CD4-positive, alpha-beta T cell treated with Interleukin-1 beta for 1 hour (primary cell): ENCODE results near the gene RPL22L1.
"Not testable (repeated sequence)": the region's sequence is repeated elsewhere in the genome, so short reads cannot be mapped to it uniquely, and the experiment has no call there.

Source experiments
- DNase-seq, 2 donors: peaks; one replicate each; pipeline ENCODE4 v3.0.0-alpha.2; 2020 to 2022

The RPL22L1 gene

DNA sequence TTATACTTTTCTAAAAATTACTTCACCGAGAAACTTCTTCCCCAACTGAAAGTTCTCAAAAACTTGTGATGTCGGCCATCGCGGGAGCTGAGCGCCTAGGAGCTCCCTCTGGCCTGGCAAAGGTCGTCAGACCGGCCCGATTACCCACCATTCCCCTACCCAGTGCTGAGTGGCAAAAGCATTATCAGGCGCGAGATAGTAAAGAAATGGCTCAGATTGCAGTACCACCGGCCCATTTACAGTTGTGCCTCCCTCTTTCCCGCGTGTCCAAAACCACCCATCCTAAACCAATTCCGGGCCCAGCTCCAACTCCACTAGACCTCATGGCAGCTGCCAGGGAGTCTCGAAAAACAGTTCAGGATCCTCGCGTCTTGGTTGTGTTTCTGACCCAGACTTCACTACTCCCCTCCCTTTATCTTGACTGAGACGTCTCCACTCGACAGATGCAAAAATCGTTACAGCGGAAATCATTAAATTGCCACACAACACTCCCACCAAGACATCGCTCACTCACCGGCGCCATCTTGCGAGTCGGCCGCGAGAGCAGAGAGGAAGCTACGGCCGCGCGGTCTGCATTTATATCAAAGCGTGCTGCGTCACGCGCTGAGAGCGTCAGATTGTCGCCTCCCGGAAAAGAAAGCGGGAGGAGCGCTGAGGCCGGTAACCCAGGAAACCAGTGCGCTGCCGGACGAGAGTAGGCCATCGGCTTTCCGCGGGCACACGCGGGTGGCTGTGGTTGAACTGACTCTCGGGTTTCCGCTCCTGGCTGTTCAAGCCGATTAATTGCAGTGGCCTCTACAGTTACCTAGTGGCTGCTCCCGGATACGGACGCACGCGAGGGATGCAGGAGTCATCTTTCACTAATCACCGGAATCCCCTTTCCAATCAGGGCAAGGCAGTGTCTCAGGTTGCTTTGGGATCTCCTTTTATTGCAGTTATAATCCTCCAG, at the start of gene RPL22L1:
TSS of gene RPL22L1 (minus strand) at position 551 of the 949 bp plus-strand sequence. CDS start at position 523, 28 bp downstream.
- DNase-seq = peak; percentile 94 to 95

DNA sequence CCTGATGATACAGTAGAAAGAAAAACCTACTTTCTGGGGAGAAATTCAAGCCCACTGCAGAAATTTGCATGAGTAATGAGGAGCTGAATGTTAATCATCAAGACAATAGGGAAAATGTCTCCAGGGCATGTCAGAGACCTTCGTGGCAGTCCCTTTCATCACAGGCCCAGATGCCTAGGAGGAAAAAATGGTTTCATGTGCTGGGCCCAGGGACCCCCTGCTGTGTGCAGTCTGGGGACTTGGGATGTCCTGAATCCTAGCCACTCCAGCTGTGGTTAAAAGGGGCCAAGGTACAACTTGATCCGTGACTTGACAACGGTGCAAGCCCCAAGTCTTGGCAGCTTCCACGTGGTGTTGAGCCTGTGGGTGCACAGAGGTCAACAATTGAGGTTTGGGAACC, 48.7 kb upstream of the RPL22L1 start:
- no peak for DNase-seq

DNA sequence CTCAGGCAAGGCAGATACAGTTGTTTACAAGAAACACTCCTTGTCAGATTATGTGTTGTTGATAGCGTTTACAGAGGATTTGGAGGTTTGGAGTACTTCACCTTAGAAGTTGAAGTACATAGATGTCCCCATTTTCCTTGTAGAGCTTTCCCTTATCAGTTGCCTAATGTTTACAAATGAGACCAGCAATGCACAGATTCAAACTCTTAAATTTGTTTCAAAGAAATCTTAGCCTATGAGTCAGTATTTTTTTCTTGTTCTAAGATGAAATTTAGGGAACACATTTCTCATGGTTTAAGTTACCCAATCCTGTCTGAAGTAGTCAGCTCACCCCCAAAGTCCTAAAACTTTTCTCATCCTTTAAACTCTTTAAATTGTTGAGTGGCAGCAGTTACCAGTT, 44.7 kb upstream of the RPL22L1 start:
- no peak for DNase-seq

DNA sequence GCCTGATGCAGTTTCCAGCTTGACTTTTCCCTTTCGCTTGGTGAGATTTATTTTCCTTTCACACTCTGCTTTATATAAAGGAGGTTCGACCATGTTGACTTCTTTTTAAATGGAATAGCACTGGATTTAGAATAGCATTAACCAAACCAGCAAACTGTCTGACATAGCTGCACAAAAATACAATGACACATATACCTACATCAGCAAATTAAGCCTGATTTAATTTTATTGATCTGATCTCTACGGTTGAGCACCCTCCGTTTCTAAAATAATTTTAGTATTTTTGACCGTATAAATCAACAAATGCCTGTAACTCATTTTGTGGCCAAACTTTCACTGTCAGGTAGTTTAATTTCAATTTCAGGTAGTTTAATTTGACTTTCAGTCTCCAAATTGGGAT, 44.2 kb upstream of the RPL22L1 start:
- DNase-seq = no peak

DNA sequence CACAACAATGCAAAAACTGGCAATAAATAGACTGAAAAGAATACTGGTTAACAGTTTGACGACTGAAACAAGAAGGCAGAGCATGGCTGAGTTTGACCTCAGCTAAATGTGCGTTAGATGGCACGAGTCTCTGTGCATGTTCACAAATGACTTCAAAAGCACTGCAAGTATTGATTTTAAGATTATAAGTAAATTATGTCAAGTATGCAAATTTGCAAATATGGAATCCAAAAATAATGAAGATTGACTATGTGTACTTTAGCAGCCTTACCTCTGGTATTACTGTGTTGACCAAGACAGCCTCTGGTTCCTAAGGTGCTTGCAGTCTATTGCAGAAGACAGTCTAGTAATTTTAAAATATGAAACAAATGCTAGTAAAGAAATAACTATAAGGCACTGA, 41.1 kb upstream of the RPL22L1 start:
- DNase-seq = no peak

DNA sequence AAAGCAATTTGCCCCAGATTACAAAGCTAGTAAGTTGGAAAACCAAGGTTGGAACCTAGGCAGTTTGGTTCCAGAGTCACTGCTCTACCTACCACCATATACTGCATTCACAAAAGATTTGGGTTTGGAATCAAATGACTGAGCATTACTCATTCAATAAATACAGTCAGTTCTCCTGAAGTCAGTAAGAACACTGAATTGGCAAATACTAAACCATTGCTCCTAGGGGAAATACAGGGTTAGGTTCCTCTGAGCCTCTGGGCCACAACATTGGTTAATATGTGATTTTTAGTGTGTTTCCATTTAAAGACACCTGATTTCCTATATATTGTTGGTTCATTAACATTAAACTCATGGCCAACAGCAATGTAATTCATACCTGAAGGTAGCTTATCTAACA, 40.5 kb upstream of the RPL22L1 start:
- DNase-seq = no peak

DNA sequence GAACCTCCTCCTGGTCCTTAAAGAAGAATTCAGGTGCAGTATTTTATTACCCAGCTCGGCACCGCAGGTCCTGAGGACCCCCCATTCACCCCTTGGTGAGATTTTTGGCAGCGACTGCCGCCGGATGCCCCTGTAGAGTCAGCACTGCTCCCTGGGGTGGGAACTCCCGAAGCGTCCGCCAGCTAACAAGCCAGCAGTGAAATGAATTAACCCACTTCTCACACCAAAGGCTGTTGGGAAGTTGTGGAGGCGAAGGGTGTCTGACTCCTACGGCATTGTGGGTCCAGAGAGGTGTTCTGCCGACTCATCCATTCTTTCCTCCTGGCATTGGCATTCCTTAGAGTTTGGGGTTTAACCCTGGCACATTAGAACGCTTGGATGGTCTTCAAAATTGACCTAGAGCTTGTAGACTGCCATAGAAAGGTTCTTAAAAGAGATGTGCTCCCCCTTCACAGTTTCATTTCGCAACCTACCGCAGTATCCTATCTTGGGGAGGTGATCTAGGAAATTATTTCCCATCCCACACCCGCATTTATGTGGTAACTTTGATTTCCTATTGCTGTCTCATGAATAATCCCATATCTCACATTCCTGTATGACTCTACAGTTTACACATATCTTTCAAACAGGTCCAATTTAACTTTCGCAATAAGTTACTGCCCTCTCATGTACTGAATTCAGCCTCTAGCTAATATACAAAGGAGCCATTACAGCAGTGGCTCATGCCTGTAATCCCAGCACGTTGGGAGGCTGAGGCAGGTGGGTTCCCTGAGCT, 39.3 kb upstream of the RPL22L1 start:
- DNase-seq = peak in 1 of 2 donors; percentile 13

DNA sequence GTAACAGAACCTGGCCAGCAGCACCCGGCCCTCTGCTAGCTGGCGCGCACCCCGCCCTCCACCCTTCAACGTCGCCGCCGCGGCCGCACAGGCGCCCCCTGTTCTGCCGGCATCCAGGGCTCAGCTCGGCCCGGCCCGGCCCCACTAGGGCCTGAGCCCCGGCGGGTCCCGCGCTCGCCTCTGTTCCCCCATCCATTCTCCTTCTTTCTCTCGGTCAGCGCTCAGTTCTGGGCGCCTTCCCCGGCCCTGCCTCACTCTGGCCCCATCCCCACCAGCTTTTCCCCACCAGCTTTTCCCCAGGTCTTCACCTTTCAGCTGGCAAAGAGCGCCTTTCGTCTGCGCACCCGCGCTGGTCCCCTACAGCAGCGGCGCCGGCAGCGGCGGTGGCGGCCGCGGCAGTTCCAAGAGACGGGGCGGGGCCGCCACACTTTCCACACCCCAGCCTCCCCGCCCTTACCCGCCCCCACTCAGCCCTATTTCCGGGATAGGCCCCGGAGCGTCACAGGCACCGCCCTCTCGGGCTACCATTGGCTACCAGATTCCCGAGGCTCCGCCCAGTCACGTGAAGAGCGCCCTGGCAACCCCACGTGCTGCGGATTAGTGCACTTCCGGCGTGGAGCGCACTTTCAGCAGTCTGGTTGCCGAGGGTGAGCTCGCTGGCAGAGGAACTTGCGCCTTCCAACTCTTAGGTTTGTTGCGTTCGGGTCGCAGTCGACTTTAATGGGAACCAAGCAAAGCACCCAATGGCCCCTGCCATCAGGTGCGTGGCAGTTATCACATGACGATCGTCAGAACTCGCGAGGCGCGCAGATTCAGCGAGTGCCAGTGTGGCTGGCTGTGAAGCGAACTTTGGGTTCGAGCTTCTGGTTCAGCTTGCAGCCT, 38.5 kb upstream of the RPL22L1 start, which contains the start of gene EIF5A2:
TSS of gene EIF5A2 (minus strand) at position 403 of the 882 bp plus-strand sequence. CDS start 831 bp downstream, outside the sequence.
- DNase-seq = peak; percentile 96 to 97

DNA sequence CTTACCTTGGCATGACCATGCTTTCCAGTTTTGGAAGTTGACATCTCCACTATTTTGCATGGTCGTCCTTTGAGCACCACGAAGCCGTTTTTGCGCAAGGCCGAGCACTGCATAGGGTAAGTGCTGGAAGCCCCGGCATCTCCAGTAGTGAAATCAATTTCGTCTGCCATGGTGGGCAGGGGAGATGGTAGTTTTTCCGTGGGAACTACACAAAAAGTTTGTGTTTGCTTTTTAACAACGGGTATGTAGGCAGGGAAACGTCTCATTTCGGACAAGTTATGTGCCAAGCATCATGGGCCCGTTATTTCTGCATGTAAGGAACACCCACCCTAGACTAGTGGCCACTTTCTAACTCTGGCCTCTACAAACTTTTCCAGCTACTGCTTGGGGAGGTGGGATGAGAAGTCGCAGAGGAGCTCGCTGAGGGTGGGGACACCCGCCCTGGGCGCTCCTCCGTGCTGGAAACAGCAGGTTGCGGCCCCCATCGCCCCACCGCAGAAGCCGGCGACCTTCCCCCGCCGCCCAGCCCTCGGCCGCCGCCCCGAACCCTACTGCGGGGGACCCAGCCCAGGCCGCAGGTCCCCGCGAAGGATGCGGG, 37.7 kb upstream of the RPL22L1 start:
- no peak for DNase-seq

DNA sequence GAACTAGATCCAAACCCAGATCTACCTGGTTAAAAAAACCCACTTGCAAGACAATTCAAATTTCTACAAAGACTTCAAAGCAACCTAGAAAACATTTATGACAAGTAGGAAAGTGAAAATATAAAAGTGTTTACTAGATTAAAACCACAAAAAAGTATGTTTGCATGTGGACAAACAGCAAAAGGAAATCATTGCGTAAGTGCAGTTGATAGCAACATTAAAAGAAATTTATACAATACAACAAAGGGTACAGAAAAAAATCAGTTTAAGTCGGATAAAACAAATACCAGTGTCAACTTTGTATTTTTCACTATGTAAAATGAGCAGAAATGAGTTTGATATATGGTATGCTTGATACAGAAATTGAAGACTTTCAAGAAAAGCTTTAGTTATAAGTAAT, 35.9 kb upstream of the RPL22L1 start:
- DNase-seq = no peak

DNA sequence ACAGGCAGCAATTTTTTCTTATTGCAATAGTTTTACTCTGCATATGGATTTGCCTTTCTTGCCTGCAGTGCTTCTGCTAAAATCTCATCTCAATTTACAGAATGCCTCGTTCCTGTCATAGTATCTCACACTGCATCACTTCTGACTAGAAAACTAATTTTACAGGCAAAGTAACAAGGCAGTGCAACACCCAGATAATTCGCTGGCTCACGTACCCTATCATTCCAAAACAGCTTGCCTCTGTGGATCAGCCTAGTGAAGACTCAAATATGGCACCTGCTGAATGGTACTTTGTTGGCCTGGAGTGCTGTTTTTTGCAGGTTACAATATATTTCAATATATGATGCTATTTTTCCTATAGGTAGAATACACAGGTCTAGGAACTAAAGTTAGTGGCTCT, 33.1 kb upstream of the RPL22L1 start:
- no peak for DNase-seq

DNA sequence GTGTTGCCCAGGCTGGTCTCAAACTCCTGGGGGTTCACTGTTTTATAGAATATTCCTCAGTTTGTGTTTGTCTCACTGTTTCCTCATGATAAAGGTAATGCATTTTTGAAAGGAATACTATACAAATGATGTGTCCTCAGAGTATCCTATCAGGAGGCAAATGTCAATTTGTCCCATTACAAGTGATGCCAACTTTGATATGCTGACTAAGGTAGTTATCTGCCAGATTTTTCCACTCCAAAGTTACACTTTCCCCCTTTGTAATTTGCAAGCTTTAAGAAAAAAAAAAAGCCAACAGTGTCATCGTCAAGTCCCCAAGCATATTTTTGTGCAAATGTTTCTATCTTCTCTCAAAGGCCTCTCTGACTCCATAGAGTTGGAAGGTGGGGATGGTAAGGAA, 29.5 kb upstream of the RPL22L1 start:
- no peak for DNase-seq

DNA sequence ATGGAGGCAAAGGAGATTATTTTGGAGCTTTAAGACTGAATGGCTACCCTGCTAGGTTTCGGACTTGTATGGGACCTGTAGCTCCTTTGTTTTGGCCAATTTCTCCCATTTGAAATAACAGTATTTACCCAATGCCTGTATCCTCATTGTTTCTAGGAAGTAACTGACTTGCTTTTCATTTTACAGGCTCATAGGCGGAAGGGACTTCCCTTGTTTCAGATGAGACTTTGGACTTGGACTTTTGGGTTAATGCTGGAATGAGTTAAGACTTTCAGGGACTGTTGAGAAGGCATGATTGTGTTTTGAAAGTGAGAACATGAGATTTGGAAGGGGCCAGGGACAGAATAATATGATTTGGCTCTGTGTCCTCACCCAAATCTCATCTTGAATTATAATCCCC, 28.0 kb upstream of the RPL22L1 start:
- DNase-seq = no peak

DNA sequence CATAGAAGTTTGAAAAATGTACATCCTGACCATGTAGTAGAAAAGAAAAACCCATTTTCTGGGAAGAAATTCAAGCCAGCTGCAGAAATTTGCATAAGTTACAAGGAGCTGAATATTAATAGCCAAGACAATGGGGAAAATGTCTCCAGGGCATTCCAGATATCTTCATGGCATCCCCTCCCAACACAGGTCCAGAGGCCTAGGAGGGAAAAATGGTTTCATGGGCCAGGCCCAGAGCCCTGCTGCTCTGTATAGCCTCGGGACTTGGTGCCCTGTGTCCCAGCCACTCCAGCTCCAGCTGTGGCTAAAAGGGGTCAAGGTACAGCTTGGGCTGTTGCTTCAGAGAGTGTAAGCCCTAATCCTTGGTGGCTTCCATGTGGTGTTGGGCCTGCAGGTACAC, 27.2 kb upstream of the RPL22L1 start:
- not testable (repeated sequence) for DNase-seq

DNA sequence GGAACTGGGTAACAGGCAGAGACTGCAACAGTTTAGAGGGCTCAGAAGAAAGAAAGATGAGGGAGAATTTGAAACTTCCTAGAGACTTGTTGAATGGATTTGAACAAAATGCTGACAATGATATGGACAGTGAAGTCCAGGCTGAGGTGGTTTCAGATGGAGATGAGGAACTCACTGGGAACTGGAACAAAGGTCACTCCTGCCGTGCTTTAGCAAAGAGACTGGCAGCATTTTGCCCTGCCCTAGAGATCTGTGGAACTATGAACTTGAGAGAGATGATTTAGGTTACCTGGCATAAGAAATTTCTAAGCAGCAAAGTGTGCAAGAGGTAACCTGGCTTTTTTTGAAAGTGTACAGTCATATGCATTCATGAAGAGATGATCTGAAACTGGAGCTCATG, 26.8 kb upstream of the RPL22L1 start:
- no peak for DNase-seq

DNA sequence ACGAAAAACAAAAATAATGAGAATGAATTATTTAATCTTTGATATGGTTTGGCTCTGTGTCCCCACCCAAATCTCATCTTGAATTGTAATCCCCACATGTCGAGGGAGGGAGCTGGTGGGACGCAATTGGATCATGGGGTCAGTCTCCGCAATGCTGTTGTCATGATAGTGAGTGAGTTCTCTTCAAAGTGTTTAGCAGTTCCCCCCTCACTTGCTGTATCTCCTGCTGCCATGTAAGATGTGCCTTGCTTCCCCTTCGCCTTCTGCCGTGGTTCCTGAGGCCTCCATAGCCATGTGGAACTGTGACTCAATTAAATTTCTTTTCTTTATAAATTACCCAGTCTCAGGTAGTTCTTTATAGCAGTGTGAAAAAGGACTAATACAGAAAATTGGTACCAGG, 26.3 kb upstream of the RPL22L1 start:
- not testable (repeated sequence) for DNase-seq

DNA sequence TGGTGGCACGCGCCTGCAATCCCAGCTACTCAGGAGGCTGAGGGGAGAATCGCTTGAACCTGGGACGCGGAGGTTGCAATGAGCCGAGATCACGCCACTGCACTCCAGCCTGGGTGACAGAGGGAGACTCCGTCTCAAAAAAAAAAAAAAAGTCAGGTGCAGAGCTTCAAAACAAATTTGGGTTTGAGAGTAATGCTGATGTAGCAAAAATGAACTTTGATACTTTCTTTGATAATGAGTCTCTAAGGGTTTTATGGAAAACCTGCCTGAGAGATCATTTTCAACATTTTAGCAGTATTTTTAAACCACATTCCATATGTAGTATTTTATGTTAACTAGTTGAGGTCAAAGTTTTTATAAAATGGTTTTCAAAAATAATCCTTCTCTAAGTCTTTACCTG, 23.9 kb upstream of the RPL22L1 start:
- DNase-seq = no peak

DNA sequence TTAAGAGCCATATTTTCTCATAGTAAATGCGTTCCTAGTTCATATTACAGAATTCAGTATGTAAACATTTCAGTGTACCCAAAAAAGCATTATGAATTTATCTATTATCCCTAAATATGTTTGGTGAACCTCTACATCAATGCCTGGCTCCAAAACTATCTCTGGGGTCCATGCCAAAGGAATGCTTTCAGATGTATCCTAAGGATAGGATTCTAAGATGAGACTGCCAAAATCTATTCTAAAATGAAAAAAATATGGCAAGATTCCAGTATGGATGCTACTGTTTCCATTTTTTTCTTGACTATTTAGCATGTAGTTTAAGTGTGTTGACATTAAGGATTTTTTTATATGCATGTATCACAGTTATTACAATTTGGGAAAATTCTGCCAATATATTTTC, 19.6 kb upstream of the RPL22L1 start:
- no peak for DNase-seq

DNA sequence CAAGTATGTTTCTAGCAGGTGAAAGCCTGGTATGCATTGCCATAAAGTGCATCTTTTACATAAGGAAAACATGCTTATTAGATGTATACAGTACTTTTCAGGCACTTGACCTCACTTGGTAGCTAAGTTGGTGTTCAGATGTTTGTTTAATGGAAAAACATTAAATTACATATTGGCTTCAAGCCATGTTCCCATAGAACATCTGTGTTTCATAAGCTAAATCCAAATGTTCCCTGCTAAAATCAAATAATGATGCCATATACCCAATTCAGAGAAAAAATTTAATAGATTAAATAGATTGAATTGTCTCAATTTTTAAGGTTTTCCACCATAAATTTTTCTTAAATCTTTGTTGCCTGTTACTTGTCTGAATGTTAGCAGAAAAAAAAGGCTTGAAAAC, 19.1 kb upstream of the RPL22L1 start:
- no peak for DNase-seq

DNA sequence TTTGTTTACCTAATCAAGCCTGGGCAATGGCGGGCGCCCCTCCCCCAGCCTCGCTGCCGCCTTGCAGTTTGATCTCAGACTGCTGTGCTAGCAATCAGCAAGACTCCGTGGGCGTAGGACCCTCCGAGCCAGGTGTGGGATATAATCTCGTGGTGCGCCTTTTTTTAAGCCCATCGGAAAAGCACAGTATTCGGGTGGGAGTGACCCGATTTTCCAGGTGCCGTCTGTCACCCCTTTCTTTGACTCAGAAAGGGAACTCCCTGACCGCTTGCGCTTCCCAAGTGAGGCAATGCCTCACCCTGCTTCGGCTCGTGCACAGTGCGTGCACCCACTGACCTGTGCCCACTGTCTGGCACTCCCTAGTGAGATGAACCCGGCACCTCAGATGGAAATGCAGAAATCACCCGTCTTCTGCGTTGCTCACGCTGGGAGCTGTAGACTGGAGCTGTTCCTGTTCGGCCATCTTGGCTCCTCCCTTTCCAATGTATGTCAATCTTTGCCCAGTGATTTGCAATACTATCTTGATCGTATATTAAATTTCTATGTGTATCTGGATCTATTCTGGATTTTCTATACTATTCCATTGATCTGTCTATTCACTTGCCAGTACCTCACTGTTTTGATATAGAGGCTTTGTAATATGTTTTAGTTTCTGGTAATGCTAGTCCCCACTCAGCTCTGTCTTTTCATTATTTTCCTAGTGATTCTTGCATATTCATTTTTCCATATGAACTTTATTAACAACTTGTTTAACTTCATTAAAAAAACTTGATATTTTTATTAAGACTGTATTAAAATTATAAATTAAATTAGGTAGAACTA, 14.3 kb upstream of the RPL22L1 start:
- not testable (repeated sequence) for DNase-seq

DNA sequence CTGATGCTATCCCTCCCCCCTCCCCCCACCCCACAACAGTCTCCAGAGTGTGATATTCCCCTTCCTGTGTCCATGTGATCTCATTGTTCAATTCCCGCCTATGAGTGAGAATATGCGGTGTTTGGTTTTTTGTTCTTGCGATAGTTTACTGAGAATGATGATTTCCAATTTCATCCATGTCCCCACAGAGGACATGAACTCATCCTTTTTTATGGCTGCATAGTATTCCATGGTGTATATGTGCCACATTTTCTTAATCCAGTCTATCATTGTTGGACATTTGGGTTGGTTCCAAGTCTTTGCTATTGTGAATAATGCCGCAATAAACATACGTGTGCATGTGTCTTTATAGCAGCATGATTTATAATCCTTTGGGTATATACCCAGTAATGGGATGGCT, 8.7 kb upstream of the RPL22L1 start:
- not testable (repeated sequence) for DNase-seq
